ENCODE measurements around the gene RGS11.
"Not testable (repeated sequence)": the region's sequence is repeated elsewhere in the genome, so short reads cannot be mapped to it uniquely, and the experiment has no call there.

Gene RGS11

DNA sequence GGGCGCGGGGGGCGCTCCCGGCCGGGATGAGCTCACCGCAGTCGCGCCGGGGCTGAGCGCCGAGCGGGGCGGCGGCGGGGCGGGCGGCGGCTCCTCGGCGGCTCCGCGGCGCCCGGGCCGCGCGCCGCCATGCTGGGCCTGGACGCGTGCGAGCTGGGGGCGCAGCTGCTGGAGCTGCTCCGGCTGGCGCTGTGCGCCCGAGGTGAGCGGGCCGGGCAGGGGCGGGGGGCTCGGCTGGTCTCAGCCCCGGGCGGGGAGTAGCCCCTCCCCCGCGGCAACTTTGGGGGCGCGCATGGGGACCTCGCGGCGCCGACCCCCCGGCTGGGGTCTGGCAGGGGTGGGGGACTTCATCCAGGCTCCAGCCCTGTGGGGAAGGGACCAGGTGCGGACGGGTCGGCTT lies 4.8 kb upstream of the RGS11 start, which contains the start of gene ARHGDIG:
ARHGDIG (plus strand) TSS at position 40 of the 400 bp plus-strand sequence; CDS start at position 130, 90 bp downstream.
- DNase-seq (ENCODE audit: insufficient read length, low spot score) (no peak), FAIRE-seq (no peak)
- TF ChIP-seq POLR2A (IDR thresholded peaks at IDR 0.05; ENCODE audit: low read depth, low read length) = no peak

DNA sequence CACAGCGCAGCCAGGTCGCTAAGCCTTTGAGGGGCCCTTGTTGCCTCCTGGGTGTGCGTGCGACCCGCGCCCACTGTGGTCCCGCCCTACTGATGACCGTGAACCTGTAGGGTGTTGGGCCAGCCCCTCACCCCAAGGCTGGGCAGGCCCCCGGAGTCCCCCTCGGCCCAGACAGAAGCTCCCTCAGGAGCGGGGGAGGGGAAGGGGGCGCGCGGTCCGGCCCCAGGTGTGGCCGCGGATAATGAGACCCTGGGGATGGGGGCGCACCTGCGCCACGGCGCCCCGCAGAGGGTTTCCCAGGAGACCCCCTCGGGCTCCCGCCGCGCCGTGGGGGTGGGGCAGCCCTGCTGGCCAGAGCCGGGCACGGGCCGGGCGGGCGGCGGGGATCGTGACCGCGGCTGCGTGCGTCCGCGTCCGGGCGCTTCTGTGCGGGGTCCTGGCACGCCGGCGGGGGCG lies 4.3 kb upstream of the RGS11 start:
- no peak for FAIRE-seq
- DNase-seq (ENCODE audit: insufficient read length, low spot score) = no peak
- TF ChIP-seq POLR2A (IDR thresholded peaks at IDR 0.05; ENCODE audit: low read depth, low read length) = no peak

DNA sequence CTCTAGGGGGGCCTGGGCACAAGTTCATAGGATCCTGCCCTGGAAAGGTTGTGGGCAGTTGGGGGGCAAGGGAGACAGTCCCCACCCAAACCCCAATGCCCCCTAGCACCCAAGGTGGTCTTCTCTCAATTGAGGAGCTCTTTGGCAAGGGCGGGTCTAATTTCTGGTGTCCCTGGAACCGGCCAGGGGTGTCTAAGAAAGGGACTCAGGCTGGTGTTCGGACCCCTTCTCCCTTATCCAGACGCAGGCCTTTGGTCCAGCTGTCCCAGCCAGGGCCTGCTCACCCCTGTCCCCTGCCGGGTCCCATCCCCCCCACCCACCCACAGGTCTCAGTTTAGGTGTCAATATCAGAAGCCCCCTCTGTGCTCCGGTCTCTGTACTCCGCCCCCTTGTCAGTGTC lies 3.8 kb upstream of the RGS11 start:
- TF ChIP-seq POLR2A (IDR thresholded peaks at IDR 0.05; ENCODE audit: low read depth, low read length) = no peak
- no peak for FAIRE-seq
- DNase-seq (ENCODE audit: insufficient read length, low spot score) = no peak

GRCh38 chr16:278863-279366 lies 3.2 kb upstream of the RGS11 start:
- TF ChIP-seq POLR2A (IDR thresholded peaks at IDR 0.05; ENCODE audit: low read depth, low read length) = no peak
- DNase-seq (ENCODE audit: insufficient read length, low spot score) (peak; percentile 92), FAIRE-seq (peak; percentile 80)

DNA sequence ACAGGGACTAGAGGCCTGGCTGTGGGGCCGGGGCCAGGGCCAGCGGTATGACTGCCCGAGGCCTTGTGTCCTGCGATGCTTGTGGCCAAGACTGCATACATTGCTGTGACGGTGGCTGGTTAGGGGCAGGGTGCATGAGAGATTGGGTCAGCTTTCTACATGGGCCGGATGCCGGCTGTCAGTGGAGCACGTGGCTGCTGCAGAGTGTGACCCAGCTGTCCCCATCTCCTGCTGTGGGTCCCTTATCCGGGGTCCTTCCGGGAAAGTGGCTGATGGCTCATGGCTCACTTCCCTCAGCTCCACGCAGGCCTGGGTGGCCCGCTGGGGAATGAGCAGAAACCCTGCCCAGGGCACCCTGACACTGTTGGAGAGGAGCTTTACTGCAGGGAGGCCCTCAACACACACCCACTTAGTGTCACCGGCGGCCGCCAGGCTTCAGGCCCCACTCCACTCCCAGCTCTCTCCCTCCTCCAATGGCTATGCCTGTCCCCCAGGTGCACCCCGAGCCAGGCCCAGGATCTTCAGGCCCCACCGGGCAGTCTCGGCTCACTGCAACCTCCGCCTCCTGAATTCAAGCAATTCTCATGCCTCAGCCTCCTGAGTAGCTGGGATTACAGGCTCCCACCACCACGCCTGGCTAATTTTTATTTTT lies 808 bp upstream of the RGS11 start:
- no peak for FAIRE-seq
- no peak for DNase-seq (ENCODE audit: insufficient read length, low spot score)
- TF ChIP-seq POLR2A (IDR thresholded peaks at IDR 0.05; ENCODE audit: low read depth, low read length) = no peak

DNA sequence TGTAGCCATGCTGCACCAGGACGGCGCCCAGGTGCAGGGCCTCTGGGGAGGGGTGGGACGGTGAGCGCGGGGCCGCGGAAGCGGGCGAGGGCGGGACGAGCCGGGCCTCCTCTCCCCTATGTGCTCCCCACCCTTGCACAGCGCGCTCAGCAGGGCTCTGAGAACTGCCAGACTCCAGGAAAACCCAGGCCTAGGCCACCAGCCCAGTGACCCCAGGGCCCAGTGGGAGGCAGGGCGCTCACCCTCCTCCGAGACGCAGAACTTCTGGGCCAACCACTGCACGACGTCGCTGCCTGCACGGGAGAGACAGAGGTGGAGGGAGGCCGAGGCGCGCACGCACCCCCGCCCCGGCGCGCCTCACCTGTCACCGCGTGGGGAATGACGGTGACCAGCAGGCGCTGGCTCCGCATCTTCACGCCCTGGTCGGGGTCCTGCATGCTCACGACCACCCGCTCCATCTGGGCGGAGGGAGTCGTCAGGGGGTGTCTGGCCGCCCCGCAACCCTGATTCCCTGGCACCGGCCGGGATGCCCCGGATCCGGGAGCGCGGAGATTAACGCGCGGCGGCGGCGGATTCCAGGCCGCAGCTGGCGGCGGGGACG lies 603 bp downstream of the RGS11 start:
- no peak for DNase-seq (ENCODE audit: insufficient read length, low spot score)
- no peak for TF ChIP-seq POLR2A (IDR thresholded peaks at IDR 0.05; ENCODE audit: low read depth, low read length)
- FAIRE-seq = no peak

DNA sequence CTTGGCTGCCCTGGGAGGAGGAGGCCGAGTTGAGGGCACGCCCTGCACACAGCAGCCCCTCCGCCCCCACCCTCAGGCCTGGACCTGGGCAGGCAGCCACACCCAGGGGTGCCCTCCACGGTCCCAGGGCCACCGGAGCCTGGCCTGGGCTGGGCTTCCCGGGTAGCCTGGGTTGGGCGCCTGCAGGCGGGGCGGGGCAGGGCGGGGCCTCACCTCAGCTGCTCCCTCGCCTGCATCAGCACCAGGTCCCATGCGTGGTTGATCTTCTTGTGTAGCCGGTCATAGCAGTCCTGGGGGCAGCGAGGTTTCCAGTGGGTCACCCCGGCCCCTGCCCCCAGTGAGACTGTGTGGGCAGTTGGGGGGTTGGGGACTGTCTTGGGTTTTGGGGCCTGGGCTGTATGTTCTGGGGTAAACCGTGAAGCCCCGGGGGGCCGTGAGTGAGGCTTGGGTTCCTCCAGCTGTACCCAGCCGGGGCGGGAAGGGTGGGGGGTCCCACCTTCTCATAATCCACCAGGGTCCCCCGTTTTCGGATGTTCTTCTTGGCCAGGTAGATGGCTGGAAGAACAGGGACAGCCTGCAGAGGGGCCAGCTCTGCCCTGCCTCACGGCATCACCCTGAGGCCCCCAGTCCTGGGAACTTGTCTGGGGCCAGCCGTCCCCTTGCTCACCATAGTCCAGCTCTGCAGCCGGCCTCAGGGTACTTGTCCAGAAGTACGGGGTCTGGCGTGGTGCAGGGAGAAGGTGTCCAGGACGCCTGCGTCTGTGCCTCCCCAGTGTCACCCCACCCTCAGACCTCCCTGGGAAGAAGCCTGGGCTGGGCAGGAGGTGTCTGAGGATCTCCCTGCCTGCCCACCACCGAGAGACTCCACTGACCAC lies 2.0 kb downstream of the RGS11 start:
- DNase-seq (ENCODE audit: insufficient read length, low spot score) (peak; percentile 69), FAIRE-seq (no peak)
- no peak for TF ChIP-seq POLR2A (IDR thresholded peaks at IDR 0.05; ENCODE audit: low read depth, low read length)

DNA sequence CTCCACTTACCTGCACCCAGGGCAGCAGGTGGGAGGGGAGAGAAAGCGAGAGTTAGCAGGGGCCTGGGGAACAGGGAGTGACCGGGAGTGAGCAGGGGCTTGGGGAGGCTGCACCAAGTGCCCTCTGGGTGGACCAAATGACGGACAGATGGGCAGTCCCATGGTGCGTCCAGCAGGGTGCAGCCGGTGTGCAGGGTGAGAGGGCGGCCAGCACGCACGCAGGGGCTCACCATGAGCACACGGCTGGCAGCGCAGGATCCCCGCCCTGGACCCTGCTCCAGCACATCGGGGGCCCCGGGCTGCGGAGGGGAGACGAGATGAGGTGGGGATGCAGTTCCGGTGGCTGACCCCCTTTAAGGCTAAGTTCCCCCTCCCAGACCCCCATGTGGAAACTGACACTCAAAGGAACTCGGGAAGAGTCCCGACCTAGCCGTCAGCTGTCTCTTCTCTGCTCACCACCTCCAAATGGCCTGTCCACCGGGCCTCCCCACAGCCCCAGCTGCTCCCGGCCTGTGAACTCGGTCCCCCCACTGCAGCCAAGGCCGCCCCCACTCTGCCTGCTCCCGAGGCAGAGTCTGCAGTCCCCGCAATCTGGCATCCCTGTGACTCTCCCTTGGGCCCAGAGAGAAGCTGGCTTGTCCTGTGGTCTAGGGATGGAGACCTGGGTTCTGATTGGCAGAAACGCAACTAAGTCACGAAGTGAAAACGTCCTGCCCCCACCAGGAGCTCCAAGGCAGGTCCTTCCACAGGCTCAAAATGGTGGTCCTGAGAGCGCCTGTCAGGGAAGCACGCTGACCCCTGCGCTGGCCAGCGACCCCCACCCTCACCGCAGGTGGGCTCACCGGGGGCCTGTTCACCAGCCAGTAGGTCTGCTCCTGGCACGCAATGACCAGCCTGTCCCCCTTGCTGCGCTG lies 2.9 kb downstream of the RGS11 start:
- FAIRE-seq = no peak
- no peak for DNase-seq (ENCODE audit: insufficient read length, low spot score)
- TF ChIP-seq POLR2A (IDR thresholded peaks at IDR 0.05; ENCODE audit: low read depth, low read length) = no peak

- no peak for FAIRE-seq
- no peak for DNase-seq (ENCODE audit: insufficient read length, low spot score)
- no peak for TF ChIP-seq POLR2A (IDR thresholded peaks at IDR 0.05; ENCODE audit: low read depth, low read length)
These were observed 5.1 kb downstream of the RGS11 start for GRCh38 chr16:270381-271255.

DNA sequence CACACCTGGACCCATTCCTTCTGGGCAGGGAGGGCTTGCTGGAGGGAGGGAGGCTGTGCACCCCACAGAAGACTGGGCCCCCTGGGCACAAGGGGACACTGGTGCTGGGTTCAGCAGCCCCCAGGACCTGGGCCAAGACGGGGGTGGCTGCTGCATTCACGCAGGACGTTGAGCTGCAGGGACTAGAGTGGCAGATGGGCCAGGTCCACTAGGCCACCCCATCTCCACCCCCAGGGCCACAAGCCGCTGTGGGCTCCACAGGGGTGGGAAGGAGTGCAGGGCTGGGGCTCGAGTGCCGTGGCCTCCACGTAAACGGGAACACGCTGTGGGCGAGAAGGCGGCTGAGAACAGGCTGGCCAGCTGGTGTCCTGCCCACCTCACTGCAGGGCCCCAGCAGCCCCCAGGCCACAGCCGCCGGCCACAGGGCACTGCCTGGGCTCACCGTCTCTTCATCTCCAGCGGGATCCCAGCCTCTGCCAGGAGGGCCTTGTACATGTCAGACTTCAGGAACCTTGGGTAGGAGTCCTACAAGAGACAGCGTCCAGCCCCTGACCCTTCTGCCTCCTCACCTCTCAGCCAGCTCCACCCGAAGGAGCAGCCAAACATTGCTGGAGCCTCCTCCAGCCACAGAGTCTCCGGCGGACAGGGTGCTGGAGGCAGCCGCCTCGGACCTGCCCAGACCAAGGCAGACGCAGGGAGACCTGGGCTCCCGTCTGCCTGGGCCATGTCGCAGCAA lies 6.5 kb downstream of the RGS11 start:
- no peak for DNase-seq (ENCODE audit: insufficient read length, low spot score)
- TF ChIP-seq POLR2A (IDR thresholded peaks at IDR 0.05; ENCODE audit: low read depth, low read length) = no peak
- no peak for FAIRE-seq

GRCh38 chr16:268141-269053 lies 7.3 kb downstream of the RGS11 start:
- FAIRE-seq = no peak
- no peak for TF ChIP-seq POLR2A (IDR thresholded peaks at IDR 0.05; ENCODE audit: low read depth, low read length)

GRCh38 chr16:267562-267961 lies 8.2 kb downstream of the RGS11 start:
- not testable (repeated sequence) for DNase-seq (ENCODE audit: insufficient read length, low spot score); FAIRE-seq

More at GRCh38 chr16:268141-269053, 7.3 kb downstream of the RGS11 start:
- DNase-seq (ENCODE audit: insufficient read length, low spot score) = no peak
